ENCODE measurements around the gene PHF21A. TPM values are rescaled to one million over a fixed set of nuclear protein-coding genes. Genes with fewer than 3 reads are reported as not detected.

PHF21A gene
- total RNA-seq, 4 donors from 2014 or later: 11.2 to 22.3 (median 15.9) TPM

DNA sequence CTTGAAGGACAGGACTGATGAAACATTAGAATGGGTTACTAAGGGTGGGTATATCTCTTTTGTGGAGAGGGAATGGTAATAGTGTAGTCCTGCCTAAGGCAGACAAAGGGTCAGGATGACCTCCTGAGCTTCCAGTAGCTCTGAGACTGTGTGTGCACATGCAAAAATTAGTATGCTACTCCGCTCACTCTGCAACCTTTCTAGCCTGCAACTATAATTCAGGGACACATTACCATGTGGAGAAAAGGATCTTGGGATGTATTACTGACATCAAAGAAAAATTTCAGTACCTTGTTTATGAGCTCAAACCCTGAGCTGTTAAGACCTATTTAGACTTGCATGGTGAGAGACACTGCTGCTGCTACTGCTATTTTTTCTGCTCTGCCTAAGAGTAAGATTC lies 173.4 kb downstream of the PHF21A start:
- TF ChIP-seq, protein P1, sequence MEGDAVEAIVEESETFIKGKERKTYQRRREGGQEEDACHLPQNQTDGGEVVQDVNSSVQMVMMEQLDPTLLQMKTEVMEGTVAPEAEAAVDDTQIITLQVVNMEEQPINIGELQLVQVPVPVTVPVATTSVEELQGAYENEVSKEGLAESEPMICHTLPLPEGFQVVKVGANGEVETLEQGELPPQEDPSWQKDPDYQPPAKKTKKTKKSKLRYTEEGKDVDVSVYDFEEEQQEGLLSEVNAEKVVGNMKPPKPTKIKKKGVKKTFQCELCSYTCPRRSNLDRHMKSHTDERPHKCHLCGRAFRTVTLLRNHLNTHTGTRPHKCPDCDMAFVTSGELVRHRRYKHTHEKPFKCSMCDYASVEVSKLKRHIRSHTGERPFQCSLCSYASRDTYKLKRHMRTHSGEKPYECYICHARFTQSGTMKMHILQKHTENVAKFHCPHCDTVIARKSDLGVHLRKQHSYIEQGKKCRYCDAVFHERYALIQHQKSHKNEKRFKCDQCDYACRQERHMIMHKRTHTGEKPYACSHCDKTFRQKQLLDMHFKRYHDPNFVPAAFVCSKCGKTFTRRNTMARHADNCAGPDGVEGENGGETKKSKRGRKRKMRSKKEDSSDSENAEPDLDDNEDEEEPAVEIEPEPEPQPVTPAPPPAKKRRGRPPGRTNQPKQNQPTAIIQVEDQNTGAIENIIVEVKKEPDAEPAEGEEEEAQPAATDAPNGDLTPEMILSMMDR (IDR thresholded peaks at IDR 0.05): no peak
- no peak for TF ChIP-seq POLR2A (IDR thresholded peaks at IDR 0.05)
- H3K4me3 ChIP-seq: no peak overlapping the region
- H3K27me3 ChIP-seq: no peaks in the 10 kb centered on the region
- intact Hi-C loops (cut with DNase I): no loop called here
- H3K4me1 ChIP-seq: peaks cover 0 to 6% (median 0%) of the 10 kb centered on the region in 3 donors
- H3K36me3 ChIP-seq: peaks cover 26 to 99% (median 27%) of the 10 kb centered on the region in 3 donors
- no peak overlapping the region for H3K27ac ChIP-seq
- 75 to 100% methylated on average over 1 of the region's 1 CpG for WGBS, 2 donors
- no peaks in the 10 kb centered on the region for H3K9me3 ChIP-seq
- DNase-seq: no peak

DNA sequence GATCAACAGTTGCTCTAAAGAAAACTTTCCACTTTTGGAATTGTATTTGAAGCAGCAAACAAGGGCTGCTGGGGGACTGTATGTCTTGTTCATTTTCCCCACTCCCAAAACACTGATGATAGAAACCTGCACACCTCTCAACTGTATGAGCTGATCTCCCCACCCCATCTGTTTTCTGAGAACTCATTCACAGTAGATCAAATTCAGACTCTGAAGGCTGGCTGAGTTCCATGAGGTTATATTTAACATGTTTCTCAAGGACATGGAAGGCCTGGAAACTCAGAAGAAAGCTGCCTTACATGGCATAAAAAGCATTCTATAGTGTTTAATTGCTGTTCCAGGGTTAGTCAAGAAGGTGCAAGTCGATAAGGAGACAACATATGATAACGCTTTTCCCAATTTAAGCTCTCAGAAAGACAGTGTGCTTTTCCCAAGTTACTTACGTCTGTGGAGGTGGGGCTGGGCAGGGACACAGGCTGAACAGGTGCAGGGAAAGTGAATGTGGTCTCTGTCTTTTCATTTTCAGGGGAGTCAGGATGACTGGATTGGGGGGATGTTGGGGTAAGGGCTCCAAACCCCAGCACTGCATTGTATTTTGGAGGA lies 175.8 kb downstream of the PHF21A start:
- no peak for DNase-seq
- WGBS, 2 donors: 82 to 88% methylated on average over 3 of the region's 3 CpGs
- peaks cover 23 to 99% (median 26%) of the 10 kb centered on the region in 3 donors for H3K36me3 ChIP-seq
- no peak overlapping the region for H3K27ac ChIP-seq
- no peak overlapping the region for H3K4me3 ChIP-seq
- no peaks in the 10 kb centered on the region for H3K9me3 ChIP-seq
- H3K27me3 ChIP-seq: no peaks in the 10 kb centered on the region
- intact Hi-C loops (cut with DNase I): no loop called here
- peaks cover 0 to 6% (median 0%) of the 10 kb centered on the region in 3 donors for H3K4me1 ChIP-seq
- TF ChIP-seq, protein P1 (IDR thresholded peaks at IDR 0.05): no peak
- no peak for TF ChIP-seq POLR2A (IDR thresholded peaks at IDR 0.05)

DNA sequence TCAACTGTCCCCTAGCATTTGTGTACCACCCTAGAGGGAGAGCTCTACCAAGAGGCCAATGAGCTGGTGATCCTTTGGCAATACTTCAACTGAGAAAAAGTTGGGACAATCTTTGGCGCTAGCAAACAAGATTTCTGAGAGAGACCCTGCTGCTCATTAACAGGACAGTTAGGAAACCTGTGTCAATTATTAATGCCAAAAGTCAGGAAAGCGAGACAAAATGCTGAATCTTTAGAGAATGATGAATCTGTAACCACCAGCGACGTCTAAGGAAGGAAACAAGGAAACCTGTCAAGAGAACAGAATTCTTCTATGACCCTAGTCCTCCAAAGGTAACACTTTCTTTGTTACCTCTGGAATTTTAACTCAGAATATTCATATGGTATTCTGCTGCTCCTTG lies 178.9 kb downstream of the PHF21A start:
- 90 to 95% methylated on average over 4 of the region's 4 CpGs for WGBS, 2 donors
- H3K4me1 ChIP-seq: no peaks in the 10 kb centered on the region
- intact Hi-C loops (cut with DNase I): no loop called here
- DNase-seq: no peak
- H3K27me3 ChIP-seq: no peaks in the 10 kb centered on the region
- TF ChIP-seq, protein P1 (IDR thresholded peaks at IDR 0.05): no peak
- H3K4me3 ChIP-seq: no peak overlapping the region
- H3K9me3 ChIP-seq: no peaks in the 10 kb centered on the region
- peaks cover 10 to 93% (median 19%) of the 10 kb centered on the region in 3 donors for H3K36me3 ChIP-seq
- no peak overlapping the region for H3K27ac ChIP-seq

DNA sequence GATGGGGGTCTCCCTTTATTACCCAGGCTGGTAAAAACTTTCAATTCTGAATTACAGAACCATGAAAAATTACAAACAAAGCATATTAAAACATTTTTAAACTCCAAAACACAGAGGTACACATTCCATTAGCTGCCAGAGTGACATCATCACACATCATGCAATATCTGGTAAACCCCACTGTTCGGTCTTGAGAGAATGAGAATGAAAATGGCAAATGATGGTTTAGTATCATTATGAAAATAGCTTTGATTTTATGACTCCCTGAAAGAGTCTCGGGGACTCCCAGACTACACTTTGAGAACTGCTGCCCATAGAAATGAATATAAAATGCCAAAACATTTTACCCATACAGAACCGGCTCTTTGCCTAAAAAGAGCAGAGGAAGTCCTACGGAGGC lies 180.0 kb downstream of the PHF21A start:
- no peak for DNase-seq
- H3K27me3 ChIP-seq: no peaks in the 10 kb centered on the region
- WGBS, 2 donors: 80 to 91% methylated on average over 4 of the region's 4 CpGs
- H3K4me3 ChIP-seq: no peak overlapping the region
- intact Hi-C loops (cut with DNase I): no loop called here
- H3K4me1 ChIP-seq: peaks cover 0 to 4% (median 0%) of the 10 kb centered on the region in 3 donors
- peaks cover 10 to 93% (median 14%) of the 10 kb centered on the region in 3 donors for H3K36me3 ChIP-seq
- no peak for TF ChIP-seq POLR2A (IDR thresholded peaks at IDR 0.05)
- TF ChIP-seq, protein P1 (IDR thresholded peaks at IDR 0.05): no peak
- no peak overlapping the region for H3K27ac ChIP-seq
- no peaks in the 10 kb centered on the region for H3K9me3 ChIP-seq

DNA sequence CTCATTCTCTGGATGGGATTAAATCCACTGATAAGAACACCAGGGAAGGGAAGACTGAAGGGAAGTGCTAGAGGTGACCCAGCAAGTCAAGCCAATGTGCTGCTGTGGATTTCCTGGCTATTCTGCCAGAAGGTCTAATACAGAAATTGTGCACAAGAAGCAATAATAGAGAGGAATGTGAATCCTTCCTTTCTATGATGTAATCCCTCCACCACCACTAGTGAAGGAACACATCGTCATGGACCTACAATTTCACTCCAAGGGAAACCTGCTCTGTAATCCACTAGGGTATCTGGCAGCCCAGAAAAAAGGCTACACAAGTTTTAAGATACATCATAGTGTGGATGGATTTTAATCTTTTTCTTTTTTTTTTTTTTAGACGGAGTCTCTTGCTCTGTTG lies 181.4 kb downstream of the PHF21A start:
- Histone ChIP-seq H3K9me3 (no peaks in the 10 kb centered on the region), H3K27ac (no peak overlapping the region), H3K36me3 (peaks cover 6 to 93% (median 10%) of the 10 kb centered on the region in 3 donors), H3K27me3 (no peaks in the 10 kb centered on the region), H3K4me3 (no peak overlapping the region), H3K4me1 (peaks cover 1 to 16% (median 4%) of the 10 kb centered on the region in 3 donors)
- no peak for TF ChIP-seq POLR2A (IDR thresholded peaks at IDR 0.05)
- TF ChIP-seq, protein P1 (IDR thresholded peaks at IDR 0.05): no peak
- DNase-seq: no peak
- intact Hi-C loops (cut with DNase I): no loop called here
- 86 to 88% methylated on average over 2 of the region's 2 CpGs for WGBS, 2 donors
